Keratinocyte (primary cell): Measurements from ENCODE around the gene DEPDC5.

ENCODE experiments used
- EZH2 ChIP-seq: IDR thresholded peaks from one replicate; pipeline ENCODE4 v1.6.1; 2012; ENCODE audit warnings: inconsistent platforms, mild to moderate bottlenecking, low read length, moderate library complexity
- TF ChIP-seq, protein P1 (sequence below), 3 experiments: IDR thresholded peaks in 1 of 3; conservative IDR thresholded peaks in 1 of 3; optimal IDR thresholded peaks in 1 of 3; 2 replicates in 2 of 3; 3 replicates in 1 of 3; pipeline versions ENCODE3 to v1.5.1; 2011; ENCODE audit warnings: low read length in 3 of 3, mild to moderate bottlenecking in 3 of 3, moderate library complexity in 2 of 3, control low read depth in 1 of 3, inconsistent platforms in 1 of 3; ENCODE audit not compliant: insufficient read depth in 2 of 3; ENCODE audit errors: extremely low read depth in 1 of 3

DNA sequence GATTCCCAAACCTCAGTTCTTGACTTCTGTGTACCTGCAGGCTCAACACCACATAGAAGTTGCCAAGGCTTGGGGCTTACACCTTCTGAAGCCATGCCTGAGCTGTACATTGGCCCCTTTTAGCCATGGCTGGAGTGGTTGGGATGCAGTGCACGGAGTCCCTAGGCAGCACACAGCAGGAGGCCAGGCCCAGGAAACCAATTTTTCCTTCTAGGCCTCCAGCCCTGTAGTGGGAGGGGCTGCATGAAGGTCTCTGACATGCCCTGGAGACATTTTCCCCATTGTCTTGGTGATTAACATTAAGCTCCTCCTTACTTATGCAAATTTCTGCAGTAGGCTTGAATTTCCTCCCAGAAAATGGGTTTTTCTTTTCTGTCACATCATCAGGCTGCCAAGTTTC is 94.6 kb downstream of the DEPDC5 start:
- TF ChIP-seq, protein P1, sequence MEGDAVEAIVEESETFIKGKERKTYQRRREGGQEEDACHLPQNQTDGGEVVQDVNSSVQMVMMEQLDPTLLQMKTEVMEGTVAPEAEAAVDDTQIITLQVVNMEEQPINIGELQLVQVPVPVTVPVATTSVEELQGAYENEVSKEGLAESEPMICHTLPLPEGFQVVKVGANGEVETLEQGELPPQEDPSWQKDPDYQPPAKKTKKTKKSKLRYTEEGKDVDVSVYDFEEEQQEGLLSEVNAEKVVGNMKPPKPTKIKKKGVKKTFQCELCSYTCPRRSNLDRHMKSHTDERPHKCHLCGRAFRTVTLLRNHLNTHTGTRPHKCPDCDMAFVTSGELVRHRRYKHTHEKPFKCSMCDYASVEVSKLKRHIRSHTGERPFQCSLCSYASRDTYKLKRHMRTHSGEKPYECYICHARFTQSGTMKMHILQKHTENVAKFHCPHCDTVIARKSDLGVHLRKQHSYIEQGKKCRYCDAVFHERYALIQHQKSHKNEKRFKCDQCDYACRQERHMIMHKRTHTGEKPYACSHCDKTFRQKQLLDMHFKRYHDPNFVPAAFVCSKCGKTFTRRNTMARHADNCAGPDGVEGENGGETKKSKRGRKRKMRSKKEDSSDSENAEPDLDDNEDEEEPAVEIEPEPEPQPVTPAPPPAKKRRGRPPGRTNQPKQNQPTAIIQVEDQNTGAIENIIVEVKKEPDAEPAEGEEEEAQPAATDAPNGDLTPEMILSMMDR (optimal IDR thresholded peaks at IDR 0.05 in 1 of 3, IDR thresholded peaks at IDR 0.05 in 1 of 3, conservative IDR thresholded peaks at IDR 0.05 in 1 of 3; ENCODE audit: extremely low read depth in 1 of 3, insufficient read depth in 2 of 3, low read length in 3 of 3) = no peak
- TF ChIP-seq EZH2 = no peak
